ENCODE data around the gene FCHO1.

Gene FCHO1

GRCh38 chr19:17830567-17831418, 79.5 kb downstream of the FCHO1 start:
- DNase-seq (ENCODE audit: low read depth) = no peak

GRCh38 chr19:17831419-17831888, 80.2 kb downstream of the FCHO1 start:
- no peak for DNase-seq (ENCODE audit: low read depth)

DNA sequence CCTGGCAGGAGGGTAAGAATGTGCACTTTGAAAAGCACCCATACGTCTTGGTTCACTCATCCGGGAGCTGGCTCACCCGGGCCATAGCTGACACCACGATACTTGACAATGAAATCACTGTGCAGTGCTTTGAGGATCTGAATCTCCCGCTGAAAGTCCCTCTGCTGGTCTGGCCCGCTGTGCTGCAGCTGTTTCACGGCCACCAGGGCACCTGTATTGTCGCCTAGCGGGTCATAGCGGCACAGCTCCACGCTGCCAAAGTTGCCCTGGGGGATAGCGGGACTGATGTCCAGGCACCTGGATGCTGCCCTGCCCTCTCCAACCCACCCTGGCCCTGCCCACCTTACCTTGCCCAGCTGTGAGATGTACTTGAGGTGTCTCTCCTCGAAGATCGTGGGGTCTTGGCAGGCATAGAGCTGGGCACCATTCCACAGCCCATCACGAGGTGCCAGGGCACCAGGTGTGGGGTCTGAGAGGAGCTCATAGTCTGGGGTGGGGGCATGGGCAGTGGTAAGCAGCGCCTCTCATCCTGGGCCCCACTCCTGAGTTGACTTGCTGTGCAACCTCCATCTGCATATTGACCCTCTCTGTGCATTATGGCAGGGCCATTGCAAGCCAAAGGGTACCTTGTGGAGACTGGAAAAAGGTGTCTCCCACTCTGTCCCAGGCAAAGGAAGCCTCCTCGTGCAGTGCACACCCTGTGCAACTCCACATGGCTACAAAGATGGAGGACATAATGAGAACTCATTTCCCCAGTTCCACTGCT, 81.3 kb downstream of the FCHO1 start:
- no peak for DNase-seq (ENCODE audit: low read depth)

DNA sequence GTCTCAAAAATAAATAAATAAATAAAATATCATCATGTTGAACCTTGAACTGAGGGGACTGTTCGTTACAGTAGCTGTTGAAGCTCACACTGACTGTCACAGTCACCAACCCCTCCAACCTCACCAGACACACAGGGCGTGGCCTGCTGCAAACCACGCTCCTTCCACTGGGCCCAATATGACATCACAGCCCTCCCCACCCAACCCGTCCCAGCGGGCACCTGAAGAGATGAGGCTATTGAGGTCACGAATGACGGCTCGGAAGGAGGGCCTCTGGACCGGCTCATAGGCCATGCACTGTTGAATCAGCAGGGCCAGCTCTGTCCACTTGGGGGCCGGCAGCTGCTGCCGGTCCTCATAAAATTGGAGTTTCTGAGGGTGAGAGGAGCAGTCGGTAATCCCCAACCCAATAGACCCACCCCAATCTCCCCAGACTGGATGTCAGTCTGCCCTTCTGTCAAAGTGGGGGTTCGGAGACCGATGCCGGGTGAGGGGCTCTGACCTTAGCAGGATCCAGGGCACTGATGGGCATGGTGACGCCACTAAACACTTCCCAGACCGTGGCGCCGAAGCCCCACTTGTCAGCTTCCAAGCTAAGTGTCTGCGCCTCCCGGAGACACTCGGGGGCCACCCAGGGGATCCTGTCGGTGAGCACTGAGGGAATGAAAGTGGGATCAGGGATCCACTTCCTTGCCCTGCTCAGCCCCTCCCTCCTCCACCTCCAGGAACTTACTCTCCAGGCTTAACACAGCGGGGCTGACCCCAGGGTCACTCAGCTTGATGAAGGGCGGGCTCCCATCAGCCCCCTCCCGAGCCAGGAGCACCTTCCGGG, 83.3 kb downstream of the FCHO1 start:
- no peak for DNase-seq (ENCODE audit: low read depth)

DNA sequence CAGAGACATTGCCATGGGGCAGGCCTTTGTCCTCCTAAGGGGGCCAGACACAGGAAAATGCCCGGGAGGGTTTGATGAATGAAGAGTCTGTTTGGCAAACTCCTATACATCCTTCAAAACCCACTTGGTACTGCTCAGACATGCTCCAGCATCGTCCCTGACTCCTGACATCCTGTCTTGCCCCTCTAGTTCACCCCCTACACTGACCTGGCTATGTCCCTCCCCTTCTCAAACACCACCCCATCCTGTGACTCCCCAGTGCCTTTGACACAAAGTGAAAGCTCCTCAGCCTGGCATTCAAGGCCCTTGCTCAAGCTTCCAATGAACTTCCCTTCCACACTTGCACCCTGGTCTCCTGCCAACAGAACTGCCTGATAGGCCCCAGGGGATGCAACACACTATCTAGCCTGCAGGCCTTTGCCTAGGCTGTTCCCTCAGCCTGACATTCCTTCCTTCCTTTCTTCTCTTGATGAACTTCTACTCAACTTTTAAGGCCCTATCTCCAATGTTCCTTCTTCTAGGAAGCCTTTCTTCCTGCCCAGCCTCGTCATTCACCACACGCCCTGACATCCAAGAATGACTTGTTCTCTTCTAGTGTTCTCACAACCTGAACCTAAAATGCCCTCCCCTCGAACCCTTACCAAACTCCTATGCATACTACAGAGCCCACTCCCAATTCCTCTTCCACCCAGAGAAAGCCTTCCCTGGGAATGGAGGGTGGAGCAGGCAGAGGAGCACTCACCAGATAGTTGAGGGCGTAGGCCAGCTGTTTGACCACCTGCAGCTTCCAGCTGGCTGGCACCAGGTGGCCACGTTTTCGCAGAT, 84.1 kb downstream of the FCHO1 start:
- DNase-seq (ENCODE audit: low read depth) = no peak

DNA sequence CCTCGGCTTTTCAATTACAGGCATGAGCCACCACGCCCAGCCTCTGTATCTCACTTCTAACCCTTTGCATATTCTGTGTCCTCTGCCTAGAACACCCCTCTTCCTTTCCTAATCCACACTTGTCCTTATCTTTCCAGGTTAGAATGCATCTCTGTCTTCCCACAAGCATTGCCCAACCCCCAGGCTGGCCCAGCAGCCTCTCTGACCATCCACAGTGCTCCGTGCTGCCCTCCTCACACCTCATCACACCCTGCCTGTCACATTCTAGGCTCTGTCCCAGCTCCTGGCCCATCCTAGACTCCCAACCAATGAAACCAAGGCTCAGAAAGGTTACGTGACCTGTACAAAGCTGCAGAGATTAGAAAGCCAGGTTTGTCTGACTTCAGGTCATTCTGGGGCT, 85.3 kb downstream of the FCHO1 start:
- DNase-seq (ENCODE audit: low read depth) = no peak

GRCh38 chr19:17837972-17838371, 86.7 kb downstream of the FCHO1 start:
- no peak for DNase-seq (ENCODE audit: low read depth)
